NCI-H146 treated with DMSO at 0.1 percent for 48 hours (cell line): ENCODE measurements around the gene MATN1.

Source experiments
- DNase-seq: peaks from one replicate; lab custom pipeline; 2025; ENCODE audit not compliant: unreplicated experiment; lab: John Stamatoyannopoulos, UW

The MATN1 gene

DNA sequence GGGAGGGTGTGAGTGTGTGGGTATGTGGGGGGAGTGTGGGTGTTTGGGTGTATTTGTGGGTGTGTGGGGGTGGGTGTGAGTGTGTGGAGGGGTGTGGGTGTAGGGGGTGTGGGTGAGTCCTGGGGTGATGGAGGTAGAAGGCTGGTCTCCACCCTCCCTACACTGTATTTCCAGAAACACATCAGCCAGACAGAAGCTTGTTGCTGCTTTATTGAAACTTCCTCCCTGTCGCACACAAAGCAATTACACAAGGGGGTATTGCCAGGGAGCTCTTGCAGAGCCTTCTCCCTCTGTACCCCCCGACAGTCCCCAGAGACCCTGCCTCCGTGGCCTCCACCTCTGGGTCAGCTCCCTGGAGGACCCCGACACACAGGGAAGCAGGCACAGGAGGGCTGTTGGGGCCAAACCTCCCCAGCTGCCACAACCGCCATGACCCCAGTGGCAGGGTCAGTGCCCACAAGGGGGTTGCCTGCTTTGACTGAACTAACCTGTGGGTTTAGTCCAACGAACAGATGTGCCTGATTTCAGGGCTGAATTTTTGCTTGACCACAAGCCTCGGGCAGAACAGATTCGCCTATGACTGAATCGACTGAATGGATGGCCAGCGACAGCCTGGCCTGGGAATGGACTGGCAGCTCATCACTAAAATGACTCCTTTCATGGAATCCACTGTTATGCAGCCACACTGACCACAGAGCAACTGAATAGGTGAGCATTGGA, 9.1 kb upstream of the MATN1 start:
- DNase-seq = no peak

- no peak for DNase-seq
Measured at GRCh38 chr1:30731806-30732276, 8.5 kb upstream of the MATN1 start.

DNA sequence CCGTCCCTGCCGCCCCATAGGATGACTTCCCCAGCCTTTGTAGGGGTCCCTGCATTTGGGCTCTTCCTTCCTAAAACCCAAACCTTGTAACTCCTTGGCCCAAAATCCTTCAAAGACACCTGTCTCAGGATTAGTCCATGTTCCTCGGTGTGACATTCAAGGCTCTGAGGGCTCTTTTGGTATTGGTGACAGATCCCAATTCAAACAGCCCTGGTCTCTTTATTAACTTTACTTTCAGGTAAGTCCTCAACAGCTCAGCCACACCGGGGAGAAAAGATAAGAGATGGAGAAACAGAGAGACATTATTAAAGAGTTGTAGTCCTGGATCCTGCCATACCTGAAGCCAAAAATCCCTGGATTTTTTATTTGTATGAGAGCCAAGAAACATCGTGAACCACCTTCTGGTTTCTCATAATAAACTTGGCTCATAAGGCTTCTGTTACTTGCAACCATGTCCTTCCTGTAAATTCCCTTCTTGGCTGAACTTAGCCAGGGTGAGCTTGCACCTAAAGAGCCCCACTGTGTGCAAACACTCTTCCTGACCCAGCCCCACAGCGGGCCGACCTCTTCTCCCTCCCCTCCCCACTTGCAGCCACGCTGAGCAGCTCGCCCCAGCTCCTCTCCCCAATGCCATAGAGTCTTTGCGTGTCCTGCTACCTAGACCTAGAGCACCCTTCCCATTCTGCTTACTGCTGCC, 7.9 kb upstream of the MATN1 start:
- DNase-seq = no peak

DNA sequence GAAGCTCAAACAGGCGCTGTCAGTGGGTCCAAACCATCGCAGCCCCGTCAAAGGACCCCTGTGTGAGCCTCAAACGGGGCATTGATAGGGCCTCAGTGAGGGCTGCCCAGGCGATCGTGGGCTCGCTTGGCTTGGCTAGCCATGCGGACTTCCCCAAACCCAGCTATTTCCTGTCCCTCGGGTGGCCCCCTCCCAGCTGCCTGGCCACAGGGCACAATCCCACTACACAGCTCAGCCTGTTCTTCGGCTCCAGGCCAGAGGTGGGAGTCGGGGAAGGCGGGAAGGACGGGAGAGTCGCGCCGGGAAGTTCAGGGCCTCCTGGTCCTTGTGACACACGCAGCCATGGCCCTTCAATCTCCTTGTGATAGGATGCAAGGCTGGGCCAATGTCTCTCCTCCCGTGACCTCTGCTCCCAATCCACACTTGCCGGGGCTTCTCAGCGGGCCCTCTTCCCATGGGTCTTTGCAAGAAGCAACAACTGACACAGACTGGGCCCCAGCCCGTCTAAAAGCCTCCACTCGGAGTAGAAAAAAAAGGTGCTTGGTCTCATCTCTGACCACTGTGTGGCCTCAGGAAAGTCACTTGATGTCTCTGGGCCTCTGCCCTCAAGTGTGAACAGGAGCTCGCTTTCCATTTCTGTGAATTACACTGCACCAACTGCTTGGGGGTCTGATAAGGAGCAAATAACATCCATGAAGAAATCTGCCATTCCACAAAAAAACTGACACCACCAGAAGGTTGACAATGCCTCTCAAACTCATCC, 7.1 kb upstream of the MATN1 start:
- no peak for DNase-seq

DNA sequence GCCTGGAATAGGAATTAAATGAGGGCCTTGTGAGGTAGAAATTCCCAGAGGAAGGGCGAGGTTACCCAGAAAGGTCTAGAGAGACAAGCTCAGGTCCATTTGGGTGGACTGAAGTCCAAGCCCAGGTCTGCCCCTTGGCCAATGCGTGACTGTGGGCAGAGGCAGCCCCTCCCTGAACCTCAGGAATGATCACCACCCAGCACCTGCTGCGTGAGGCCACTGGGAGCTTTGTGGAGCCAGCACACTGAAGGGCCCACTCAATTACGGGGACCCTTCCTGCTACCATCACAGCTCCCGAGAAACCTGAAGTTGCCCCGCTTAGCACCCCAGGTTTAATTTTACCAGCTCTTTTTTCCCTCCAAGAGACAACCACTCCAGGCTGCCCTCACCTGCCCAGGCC, 6.5 kb upstream of the MATN1 start:
- DNase-seq = no peak

- no peak for DNase-seq
Measured at GRCh38 chr1:30728832-30729638, 5.7 kb upstream of the MATN1 start.

DNA sequence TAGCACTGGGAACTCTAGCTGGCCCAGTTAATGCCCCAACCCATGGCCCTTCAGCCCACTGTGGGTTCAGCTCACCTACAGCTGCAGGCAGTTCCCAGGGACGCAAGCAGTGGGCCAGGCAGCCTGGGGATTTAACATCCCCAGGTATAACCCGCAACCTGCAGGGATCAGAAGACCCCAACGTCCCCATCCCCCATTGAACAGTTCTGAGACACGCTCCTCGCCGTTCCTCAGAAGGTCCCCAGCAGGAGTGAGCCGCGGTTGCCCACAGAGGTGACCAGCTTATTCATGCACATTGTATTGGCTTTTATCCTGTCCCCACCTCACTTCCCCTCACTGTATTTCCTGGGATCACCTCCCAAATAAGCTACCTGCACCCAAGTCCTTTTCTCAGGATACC, 5.0 kb upstream of the MATN1 start:
- DNase-seq = no peak

DNA sequence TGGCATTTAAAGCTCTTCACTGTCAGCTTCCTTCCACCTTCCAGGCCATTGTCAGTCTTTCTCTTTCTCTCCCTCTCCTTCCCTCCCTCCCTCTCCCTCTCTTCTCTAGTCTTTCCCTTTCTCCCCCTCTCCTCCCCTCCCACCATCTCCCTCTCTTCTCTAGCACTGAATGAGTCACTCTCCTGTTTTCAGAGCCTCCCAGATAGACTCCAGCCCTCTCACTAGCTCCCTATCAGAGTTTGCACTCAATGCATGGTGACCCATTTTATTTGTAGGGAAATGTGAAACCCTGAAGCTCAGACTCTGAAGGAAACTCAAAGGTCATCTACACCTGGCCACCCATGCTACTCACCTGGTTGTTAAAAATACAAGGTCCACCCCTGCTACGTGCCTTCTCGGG, 4.4 kb upstream of the MATN1 start:
- DNase-seq = no peak

DNA sequence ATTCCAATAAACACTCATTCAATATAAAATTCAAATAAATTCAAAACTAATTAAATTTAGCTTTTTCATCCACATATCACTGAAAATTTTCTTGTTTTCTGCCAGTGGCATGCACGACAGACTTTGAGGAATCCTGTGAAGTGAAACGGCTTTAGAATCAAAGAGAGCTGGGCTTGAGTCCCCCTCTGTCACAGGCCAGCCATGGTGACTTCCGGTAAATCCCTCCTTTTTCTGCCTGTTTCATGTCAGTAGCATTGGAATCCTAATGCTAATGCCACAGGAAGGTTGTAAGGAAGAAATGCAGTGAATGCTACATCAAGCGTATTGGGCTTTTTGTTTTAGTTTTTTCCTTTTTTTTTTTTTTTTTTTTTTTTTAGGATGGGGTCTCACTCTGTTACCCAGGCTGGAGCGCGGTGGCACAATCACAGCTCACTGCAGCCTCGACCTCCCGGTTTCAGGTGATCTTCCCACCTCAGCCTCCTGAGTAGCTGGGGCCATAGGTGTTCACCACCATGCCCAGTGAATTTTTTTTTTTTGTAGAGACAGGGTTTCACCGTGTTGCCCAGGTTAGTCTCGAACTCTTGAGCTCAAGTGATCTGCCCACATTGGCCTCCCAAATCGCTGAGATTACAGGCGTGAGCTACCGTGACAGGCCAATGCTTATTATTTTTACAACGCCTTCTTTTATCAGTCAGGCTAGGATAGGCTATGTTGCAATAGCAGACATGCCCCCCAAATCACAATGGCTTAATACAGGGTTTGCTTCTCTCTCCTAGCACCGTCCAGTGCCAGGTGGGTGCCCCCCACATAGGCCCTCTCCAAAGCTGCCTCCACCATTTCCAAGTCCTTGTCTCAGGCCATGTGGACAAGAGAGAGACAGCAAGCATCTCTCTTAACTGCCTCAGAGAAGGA, 3.6 kb upstream of the MATN1 start:
- DNase-seq = no peak

DNA sequence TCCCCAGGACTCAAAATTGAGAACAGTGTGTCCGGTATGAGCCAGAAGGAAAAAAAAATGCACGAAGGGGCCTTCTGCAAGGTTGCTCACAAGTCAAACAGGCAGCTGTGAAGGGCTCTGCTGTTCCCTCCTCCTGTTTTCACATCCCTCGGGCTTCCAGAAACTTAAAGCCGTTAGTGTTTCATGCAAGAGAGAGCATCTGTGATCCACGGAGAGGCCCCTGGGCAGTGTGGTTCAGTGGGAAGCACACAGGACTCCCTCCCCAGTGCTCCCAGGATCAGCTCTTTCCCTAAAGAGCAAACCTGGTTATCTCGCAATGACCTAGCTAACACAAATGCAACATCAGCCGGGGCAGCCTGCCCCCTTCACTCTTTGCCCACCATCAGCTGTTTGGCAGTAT, 2.9 kb upstream of the MATN1 start:
- DNase-seq = no peak

DNA sequence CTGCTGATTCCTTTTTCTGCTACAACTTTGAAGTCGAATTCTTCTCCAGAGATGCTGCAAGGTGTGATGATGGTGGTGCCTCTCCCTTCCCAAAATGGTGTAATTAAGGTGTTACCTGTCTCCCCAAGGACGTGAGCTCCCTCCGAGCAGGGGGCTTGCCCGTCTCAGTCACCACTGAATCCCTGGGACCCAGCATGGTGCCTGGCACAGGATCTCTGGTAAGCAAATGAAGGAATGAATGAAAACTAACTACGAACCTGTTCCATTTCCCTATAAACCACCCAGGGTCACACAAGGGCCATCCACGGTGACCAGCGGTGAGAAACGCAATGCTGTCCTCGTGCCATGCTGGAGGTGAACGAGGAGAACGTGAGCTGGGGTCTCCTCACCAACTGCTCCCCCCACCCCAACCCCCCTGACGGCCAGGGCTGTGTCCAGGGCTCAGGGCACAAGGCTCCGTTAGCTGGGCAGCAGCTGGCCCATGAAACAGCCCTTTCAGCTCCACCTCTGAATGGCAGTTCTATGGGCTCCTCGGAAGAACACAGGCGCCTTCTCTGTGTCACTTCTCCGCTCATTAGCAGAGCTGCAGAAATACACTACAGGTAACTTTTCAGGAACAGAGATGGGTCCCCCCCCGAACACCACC, 2.2 kb upstream of the MATN1 start:
- no peak for DNase-seq

GRCh38 chr1:30724655-30725421, 1.5 kb upstream of the MATN1 start:
- no peak for DNase-seq

DNA sequence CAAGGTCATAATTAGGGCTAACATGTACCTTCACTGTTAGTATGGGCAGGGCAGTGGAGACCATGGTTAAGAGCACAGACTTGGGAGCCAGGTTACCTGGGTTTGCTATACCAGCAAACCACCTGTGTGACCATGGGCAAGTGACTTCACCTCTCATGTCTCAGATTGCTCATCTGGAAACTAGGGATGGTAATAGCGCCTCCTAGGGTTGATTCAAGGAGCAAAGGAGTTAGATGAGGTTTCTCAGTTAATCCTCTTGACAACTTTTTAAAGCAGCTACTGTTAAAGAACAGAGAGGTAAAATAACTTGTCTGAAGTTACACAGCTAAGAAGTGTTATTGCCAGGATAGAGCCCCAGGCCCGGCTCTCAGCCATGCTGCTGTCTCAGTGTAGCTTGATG, 790 bp upstream of the MATN1 start:
- no peak for DNase-seq

GRCh38 chr1:30721812-30722537, 1.4 kb downstream of the MATN1 start:
- no peak for DNase-seq

DNA sequence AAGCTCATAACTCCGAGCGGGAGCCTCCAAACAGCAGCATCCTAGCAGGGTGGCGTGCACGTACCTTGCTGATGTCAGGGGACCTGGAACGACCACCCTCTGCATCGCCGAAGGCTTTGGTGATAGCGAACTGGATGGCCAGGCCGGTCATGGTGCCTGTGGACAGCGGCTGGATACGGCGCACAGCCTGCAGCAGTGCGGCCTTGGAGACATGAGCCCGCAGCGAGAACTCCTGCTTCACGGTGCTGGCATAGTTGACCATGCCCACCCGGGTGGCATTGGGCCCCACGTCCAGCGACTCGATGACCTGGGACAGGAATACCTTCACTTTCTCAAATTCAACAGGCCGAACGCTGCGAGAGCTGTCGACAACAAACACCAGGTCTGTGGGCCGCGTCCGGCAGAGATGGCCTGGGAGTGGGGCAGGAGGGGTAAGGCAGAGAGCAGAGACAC, 2.0 kb downstream of the MATN1 start:
- DNase-seq = no peak

DNA sequence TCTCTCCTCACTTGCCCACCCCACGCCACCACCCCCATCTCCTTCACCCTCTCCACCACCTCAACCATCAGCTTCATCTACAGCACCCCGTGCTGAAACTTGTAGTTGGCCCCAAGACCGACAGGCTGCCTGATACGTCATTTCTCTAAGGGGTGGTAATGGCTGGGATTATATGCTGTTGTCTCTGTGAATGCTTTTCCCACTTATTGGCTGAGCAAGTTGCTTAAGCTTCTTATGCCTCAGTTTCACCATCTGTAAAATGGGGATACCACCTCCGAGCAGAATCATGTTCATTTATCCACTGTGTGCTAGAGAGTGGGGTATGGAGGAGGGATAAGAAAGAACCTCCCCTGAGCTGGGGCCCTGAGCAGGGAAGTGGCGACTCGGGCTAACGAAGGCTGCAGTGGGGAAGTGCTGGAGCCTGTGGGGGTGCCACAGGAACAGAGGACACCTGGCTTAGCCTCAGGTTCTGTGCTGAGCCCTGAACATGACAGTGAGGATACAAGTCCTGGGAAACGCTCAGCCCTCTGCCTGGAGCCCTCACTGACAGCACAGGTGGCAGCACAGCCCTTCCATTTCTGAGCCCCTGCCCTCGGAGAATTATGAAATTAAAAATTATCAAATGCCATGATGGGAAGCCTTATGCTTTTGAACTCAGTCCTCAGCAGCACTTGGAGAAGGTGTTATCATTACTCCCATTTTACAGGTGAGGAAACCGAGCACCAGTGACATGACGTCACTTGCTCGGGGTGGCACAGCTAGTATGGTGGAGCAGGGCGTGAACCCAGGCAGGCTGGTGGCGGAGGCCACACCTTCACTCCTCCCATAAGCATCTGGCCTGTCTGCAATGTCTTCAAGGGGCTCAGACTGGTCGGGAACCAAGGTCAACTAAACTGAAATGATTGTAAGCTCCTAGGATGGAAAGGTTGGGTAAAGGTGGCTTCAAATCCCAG, 2.8 kb downstream of the MATN1 start:
- no peak for DNase-seq
